ENCODE results near the gene GMNN.
"Not testable (repeated sequence)": the region's sequence is repeated elsewhere in the genome, so short reads cannot be mapped to it uniquely, and the experiment has no call there.

GMNN gene

GRCh38 chr6:24774696-24775519 is at the start of gene GMNN:
TSS of gene GMNN (plus strand) at chr6:24774937. CDS start at chr6:24777247, 2,310 bp downstream.
- DNase-seq (ENCODE audit: low read depth): peak; percentile 83
- no peak for TF ChIP-seq CTCF (IDR thresholded peaks at IDR 0.05; ENCODE audit: low read depth, low read length, missing control alignments)
- peak within 1 kb of the TSS; percentile 79 for H3K4me3 ChIP-seq (ENCODE audit: low read depth, low read length)

GRCh38 chr6:24730653-24731052 is 44.1 kb upstream of the GMNN start:
- H3K4me3 ChIP-seq (ENCODE audit: low read depth, low read length); DNase-seq (ENCODE audit: low read depth): not testable (repeated sequence)

GRCh38 chr6:24731456-24732134 is 43.1 kb upstream of the GMNN start:
- not testable (repeated sequence) for H3K4me3 ChIP-seq (ENCODE audit: low read depth, low read length); DNase-seq (ENCODE audit: low read depth)

- DNase-seq (ENCODE audit: low read depth): no peak
- TF ChIP-seq CTCF (IDR thresholded peaks at IDR 0.05; ENCODE audit: low read depth, low read length, missing control alignments): no peak
- no peak overlapping the region for H3K4me3 ChIP-seq (ENCODE audit: low read depth, low read length)
These were observed 40.6 kb upstream of the GMNN start for GRCh38 chr6:24734166-24734565.

GRCh38 chr6:24734710-24735109 is 40.0 kb upstream of the GMNN start:
- DNase-seq (ENCODE audit: low read depth); H3K4me3 ChIP-seq (ENCODE audit: low read depth, low read length): not testable (repeated sequence)

GRCh38 chr6:24738741-24739140 is 36.0 kb upstream of the GMNN start:
- DNase-seq (ENCODE audit: low read depth): no peak
- no peak for TF ChIP-seq CTCF (IDR thresholded peaks at IDR 0.05; ENCODE audit: low read depth, low read length, missing control alignments)
- no peak overlapping the region for H3K4me3 ChIP-seq (ENCODE audit: low read depth, low read length)

- H3K4me3 ChIP-seq (ENCODE audit: low read depth, low read length): no peak overlapping the region
- TF ChIP-seq CTCF (IDR thresholded peaks at IDR 0.05; ENCODE audit: low read depth, low read length, missing control alignments): no peak
- DNase-seq (ENCODE audit: low read depth): no peak
These were observed 33.9 kb upstream of the GMNN start for GRCh38 chr6:24740861-24741260.

GRCh38 chr6:24742216-24742738 is 32.5 kb upstream of the GMNN start:
- no peak for TF ChIP-seq CTCF (IDR thresholded peaks at IDR 0.05; ENCODE audit: low read depth, low read length, missing control alignments)
- DNase-seq (ENCODE audit: low read depth): no peak
- H3K4me3 ChIP-seq (ENCODE audit: low read depth, low read length): no peak overlapping the region
